HEK293T (cell line): ENCODE data around the gene SLC37A1.

Experiments used
- CTCF ChIA-PET: fragments of 350-600 bp; formaldehyde crosslinking; extraction: SDS; loops from one replicate; lab custom pipeline; 2021; ENCODE audit warnings: antibody characterized with exemption, inconsistent platforms; lab: Yijun Ruan, JAX
- POLR2A ChIA-PET: fragments of 350-600 bp; formaldehyde crosslinking; extraction: SDS; loops from one replicate; lab custom pipeline; 2020; ENCODE audit warnings: antibody characterized with exemption, inconsistent platforms; lab: Yijun Ruan, JAX
- DNase-seq: peaks from one replicate; pipeline ENCODE4 v3.0.0; 2012; ENCODE audit warnings: mixed read lengths; ENCODE audit errors: extremely low spot score
- ARNT ChIP-seq: fragments of 450-650 bp; IDR thresholded peaks from 2 replicates; pipeline ENCODE4 v1.6.1; 2017; ENCODE audit warnings: mild to moderate bottlenecking
- BHLHE40 ChIP-seq: fragments of 450-650 bp; IDR thresholded peaks from 2 replicates; pipeline ENCODE4 v1.6.1; 2016; ENCODE audit warnings: mild to moderate bottlenecking, moderate library complexity, borderline replicate concordance
- CTBP1 ChIP-seq: fragments of 450-650 bp; IDR thresholded peaks from 2 replicates; pipeline ENCODE4 v1.6.1; 2016; ENCODE audit warnings: borderline replicate concordance
- ELF4 ChIP-seq: fragments of 450-650 bp; IDR thresholded peaks from 2 replicates; pipeline ENCODE4 v1.6.1; 2017; ENCODE audit warnings: antibody characterized with exemption
- FOXA1 ChIP-seq: fragments of 450-650 bp; IDR thresholded peaks from 2 replicates; pipeline ENCODE4 v1.6.1; 2016; ENCODE audit warnings: mild to moderate bottlenecking
- FOXK2 ChIP-seq: fragments of 450-650 bp; IDR thresholded peaks from 2 replicates; pipeline ENCODE4 v1.6.1; 2016; ENCODE audit warnings: mild to moderate bottlenecking
- FOXM1 ChIP-seq: fragments of 450-650 bp; IDR thresholded peaks from 2 replicates; pipeline ENCODE4 v1.6.1; 2017; ENCODE audit warnings: mild to moderate bottlenecking, borderline replicate concordance
- HDGF ChIP-seq: fragments of 450-650 bp; IDR thresholded peaks from 2 replicates; pipeline ENCODE4 v1.6.1; 2017; ENCODE audit warnings: antibody characterized with exemption, borderline replicate concordance
- L3MBTL2 ChIP-seq: fragments of 450-650 bp; conservative IDR thresholded peaks from 2 replicates; pipeline ENCODE4 v1.6.1; 2016; ENCODE audit warnings: mild to moderate bottlenecking
- LEF1 ChIP-seq: fragments of 450-650 bp; IDR thresholded peaks from 2 replicates; pipeline ENCODE4 v1.6.1; 2017; ENCODE audit warnings: mild to moderate bottlenecking, borderline replicate concordance
- NFRKB ChIP-seq: fragments of 450-650 bp; IDR thresholded peaks from 2 replicates; pipeline ENCODE4 v1.6.1; 2016; ENCODE audit warnings: mild to moderate bottlenecking, moderate library complexity
- PKNOX1 ChIP-seq: fragments of 450-650 bp; IDR thresholded peaks from 2 replicates; pipeline ENCODE4 v1.6.1; 2016
- SP1 ChIP-seq: fragments of 450-650 bp; IDR thresholded peaks from 2 replicates; pipeline ENCODE4 v1.6.1; 2017
- SUZ12 ChIP-seq: fragments of 450-650 bp; IDR thresholded peaks from 2 replicates; pipeline ENCODE4 v1.6.1; 2016; ENCODE audit warnings: mild to moderate bottlenecking
- TARDBP ChIP-seq: fragments of 450-650 bp; IDR thresholded peaks from 2 replicates; pipeline ENCODE4 v1.6.1; 2016
- ZNF384 ChIP-seq: fragments of 450-650 bp; IDR thresholded peaks from 2 replicates; pipeline ENCODE4 v1.6.1; 2016

SLC37A1 gene

GRCh38 chr21:42621819-42622177 lies 108.1 kb downstream of the SLC37A1 start:
- TF ChIP-seq FOXA1 (no peak), NFRKB (no peak), ELF4 (no peak), FOXK2 (no peak), CTBP1 (no peak), PKNOX1 (no peak), SP1 (no peak), BHLHE40 (no peak), FOXM1 (no peak), LEF1 (no peak), ZNF384 (no peak), SUZ12 (no peak), TARDBP (no peak)
- ChIA-PET CTCF (no interaction called here), POLR2A (no interaction called here)
- no peak for DNase-seq

GRCh38 chr21:42622284-42622683 lies 108.6 kb downstream of the SLC37A1 start:
- no peak for DNase-seq
- TF ChIP-seq CTBP1 (no peak), ZNF384 (no peak), FOXK2 (no peak), BHLHE40 (no peak), ELF4 (no peak), ARNT (no peak), PKNOX1 (no peak), HDGF (no peak), LEF1 (no peak), FOXM1 (no peak), SUZ12 (no peak)
- ChIA-PET CTCF (no interaction called here), POLR2A (no interaction called here)

- no peak for DNase-seq
- CTCF ChIA-PET = no interaction called here
- POLR2A ChIA-PET = no interaction called here
- no peak for TF ChIP-seq TARDBP
- TF ChIP-seq PKNOX1 = no peak
- no peak for TF ChIP-seq ARNT
- no peak for TF ChIP-seq FOXK2
- no peak for TF ChIP-seq FOXM1
Measured at GRCh38 chr21:42623694-42624093, 110.0 kb downstream of the SLC37A1 start.

- TF ChIP-seq SUZ12 (no peak), SP1 (no peak), NFRKB (no peak), HDGF (no peak), FOXA1 (no peak), L3MBTL2 (no peak), ELF4 (no peak), ZNF384 (no peak), TARDBP (no peak), FOXM1 (no peak), LEF1 (no peak), BHLHE40 (no peak), CTBP1 (no peak), FOXK2 (no peak), ARNT (no peak)
- DNase-seq = no peak
- CTCF ChIA-PET = no interaction called here
- POLR2A ChIA-PET = no interaction called here
Measured at GRCh38 chr21:42624095-42624790, 110.6 kb downstream of the SLC37A1 start.

GRCh38 chr21:42624936-42625335 lies 111.3 kb downstream of the SLC37A1 start:
- CTCF ChIA-PET = no interaction called here
- TF ChIP-seq ARNT (no peak), HDGF (no peak), ELF4 (no peak), LEF1 (no peak)
- POLR2A ChIA-PET = no interaction called here
- DNase-seq = no peak

- ChIA-PET POLR2A (no interaction called here), CTCF (no interaction called here)
- DNase-seq = no peak
- TF ChIP-seq ARNT = no peak
- no peak for TF ChIP-seq FOXM1
- no peak for TF ChIP-seq SUZ12
- TF ChIP-seq PKNOX1 = no peak
- no peak for TF ChIP-seq BHLHE40
- no peak for TF ChIP-seq ZNF384
- no peak for TF ChIP-seq FOXA1
- TF ChIP-seq HDGF = no peak
- TF ChIP-seq NFRKB = no peak
- TF ChIP-seq ELF4 = no peak
- no peak for TF ChIP-seq LEF1
- TF ChIP-seq SP1 = no peak
- TF ChIP-seq FOXK2 = no peak
Measured at GRCh38 chr21:42626171-42626570, 112.5 kb downstream of the SLC37A1 start.
